AG20443 (cell line): Measurements from ENCODE around the gene KHNYN.
"Not testable (repeated sequence)": the region's sequence is repeated elsewhere in the genome, so short reads cannot be mapped to it uniquely, and the experiment has no call there.

Experiments used
- DNase-seq: peaks from one replicate; pipeline ENCODE4 v3.0.0; 2012; ENCODE audit warnings: low spot score, mixed read lengths

Gene KHNYN

DNA sequence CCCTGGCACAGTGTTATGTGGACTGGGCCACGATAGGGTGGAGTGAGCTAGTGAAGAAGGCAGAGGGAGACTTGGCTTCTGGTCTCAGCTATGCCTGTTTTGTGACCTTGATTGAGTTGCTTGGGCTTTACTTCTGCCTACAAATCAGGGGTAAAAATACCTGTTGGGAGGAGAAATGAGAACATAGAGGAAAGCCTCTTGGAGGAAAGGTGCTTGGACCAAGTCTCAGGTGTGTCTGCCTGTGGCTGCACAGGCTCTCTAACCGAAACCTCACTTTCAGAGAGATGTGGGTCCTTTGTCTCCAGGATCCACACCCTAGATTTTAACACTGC is 7.9 kb downstream of the KHNYN start:
- DNase-seq, result no peak

DNA sequence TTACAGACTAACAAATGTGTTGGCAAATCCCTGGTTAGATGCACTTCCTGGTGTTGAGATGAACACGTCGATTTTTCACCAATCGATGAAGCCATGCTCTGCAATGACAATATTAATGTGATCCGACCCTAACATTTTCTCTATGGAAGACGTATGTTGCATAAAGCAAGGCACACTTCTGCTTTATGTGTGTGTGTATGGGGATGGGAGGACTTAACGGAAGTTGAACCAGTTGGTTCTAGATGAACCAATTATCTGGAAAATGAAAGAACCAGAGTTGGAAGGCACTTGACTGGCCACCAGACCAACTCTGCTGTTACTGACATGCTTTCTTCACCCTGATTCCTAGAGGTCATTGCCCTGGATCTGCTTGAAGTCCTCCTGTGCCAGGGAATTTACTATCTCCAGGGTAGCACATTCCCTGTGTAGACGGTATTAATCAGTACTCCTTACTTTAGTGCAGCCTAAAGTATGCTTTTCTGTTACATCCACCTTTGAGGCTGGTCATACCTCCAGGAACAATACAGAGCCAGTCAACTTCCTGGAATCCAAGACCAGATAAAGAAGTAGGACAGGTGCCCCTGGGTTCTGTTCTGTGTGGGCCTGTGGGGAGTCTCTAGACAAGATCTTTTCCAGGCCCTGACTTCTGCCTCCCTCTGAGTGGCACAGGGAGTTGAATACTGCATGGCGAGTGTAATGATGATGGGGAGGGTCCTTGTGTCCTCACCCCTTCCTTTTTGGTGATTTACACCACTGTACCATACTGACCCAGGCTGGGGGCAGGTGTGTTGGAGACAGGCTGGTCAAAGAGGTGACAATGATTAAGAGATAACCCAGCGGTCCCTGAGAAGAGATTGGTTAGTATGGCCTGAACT is 8.7 kb downstream of the KHNYN start:
- no peak for DNase-seq

DNA sequence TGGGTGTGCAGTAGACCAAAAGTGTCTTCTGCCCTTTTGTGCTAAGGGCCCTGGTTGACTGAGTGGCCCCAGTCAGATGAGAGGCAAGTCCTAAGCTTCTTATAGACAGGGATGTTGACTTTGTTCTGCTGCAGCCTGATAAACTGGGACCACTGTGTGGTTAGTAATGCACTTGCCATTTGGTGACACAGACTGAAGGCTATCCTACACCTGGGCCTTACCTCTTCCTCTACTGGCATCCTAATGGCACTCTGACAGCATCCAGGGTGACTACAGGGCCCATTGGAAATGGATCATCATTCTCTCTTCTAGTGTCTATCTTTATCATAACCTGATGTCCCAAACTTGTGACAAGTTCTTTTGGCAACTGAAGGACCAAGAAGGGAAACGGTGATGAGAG is 9.5 kb downstream of the KHNYN start:
- DNase-seq, result no peak

- DNase-seq, result no peak
Measured at GRCh38 chr14:24439830-24440605, 10.3 kb downstream of the KHNYN start.

GRCh38 chr14:24440606-24441399 is 11.0 kb downstream of the KHNYN start:
- no peak for DNase-seq

DNA sequence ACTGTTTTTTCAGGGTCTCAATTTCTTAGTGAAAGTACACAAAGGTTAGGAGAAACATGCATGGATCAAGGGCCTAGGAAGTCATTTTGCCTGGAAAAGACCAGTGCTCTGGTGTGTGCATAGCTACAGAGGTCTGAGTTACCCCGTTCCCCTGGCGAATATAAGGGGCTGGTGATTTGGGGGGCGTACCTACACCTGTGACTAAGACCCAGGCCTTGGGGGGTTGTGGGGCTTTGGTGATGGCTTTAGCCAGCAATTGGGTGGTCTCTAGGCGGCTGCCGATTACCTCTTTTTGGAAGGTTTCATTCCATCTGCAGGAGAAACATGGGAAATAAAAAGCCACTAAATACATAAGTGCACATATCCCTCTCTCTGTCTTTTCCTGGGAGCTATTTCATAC is 11.7 kb downstream of the KHNYN start:
- DNase-seq, result no peak

GRCh38 chr14:24441904-24442239 is 12.1 kb downstream of the KHNYN start:
- no peak for DNase-seq

DNA sequence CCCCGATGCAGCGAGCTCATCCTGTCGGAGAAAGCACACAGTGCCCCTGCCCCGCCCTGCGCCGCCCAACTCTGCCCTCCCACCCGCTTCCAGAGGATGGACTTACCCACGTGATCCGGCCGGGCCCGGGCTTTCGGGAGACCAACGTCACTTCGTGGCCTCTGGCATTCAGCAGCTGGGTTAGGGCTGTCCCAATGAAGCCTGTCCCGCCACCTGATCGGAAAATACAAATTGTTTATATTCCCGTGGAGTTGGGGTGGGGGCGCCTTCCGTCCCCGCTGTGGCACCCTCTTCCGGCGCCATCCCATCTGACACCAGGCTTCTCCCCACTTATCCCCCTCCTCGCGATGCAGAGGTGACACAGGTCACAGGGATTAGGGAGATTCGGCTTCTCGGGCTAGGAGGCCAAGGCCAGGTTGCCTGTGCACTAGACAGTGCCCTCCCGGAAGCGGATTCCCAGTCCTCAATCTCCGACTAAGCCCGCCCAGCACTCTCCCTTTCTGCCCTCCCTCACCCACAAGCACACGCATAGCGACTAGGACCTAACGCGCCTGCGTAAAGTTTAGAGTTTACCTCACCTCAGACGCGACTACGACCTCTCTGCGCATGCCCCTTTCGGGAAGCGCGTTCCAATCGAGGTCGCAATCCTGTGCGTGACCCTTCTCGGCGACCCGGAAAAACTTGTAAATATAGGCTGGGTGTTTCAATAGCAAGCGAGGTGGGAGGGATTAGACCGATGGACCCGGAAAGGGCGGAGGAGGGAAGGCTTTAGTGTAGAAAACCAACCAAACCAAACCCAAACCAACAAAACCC is 12.7 kb downstream of the KHNYN start, which contains the start of gene SDR39U1:
Gene SDR39U1 (minus strand): TSS at position 537 of the 813 bp plus-strand sequence. CDS start 7 bp downstream, at position 530.
- peak; percentile 97 for DNase-seq

DNA sequence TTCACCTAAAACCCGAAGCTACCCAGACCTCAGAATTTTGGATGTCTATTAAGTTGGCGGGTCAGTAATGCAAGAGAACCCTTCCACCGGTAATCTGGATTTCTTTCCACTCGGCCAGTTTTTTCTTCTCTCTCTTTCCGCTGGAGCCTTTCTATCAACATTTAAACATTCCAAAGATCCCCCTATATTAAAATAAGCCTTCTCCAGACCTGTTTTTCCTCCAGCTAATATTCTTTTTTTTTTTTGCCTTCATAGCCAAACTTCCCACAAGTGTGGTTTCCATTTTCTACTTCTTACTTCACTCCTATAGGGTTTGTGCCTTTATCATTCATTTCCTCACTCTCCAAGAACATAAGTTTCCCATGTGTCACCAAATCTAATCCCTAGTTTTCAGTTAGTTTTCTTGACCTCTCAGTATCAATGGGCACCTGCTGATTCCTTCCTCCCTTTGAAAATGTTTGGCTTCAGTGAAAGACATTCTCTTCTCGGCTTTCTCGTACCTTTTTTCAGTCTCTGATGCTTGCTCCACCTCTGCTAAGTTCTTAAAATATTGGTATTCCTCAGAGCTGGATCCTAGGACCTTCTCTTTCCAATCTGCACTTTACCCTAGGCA is 13.4 kb downstream of the KHNYN start:
- DNase-seq, result no peak

DNA sequence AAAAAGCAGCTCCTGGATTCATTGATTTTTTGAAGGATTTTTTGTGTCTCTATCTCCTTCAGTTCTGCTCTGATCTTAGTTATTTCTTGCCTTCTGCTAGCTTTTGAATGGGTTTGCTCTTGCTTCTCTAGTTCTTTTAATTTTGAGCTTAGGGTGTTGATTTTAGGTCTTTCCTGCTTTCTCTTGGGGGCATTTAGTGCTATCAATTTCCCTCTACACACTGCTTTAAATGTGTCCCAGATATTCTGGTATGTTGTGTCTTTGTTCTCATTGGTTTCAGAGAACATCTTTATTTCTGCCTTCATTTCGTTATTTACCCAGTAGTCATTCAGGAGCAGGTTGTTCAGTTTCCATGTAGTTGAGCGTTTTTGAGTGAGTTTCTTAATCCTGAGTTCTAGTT is 21.1 kb downstream of the KHNYN start:
- not testable (repeated sequence) for DNase-seq

DNA sequence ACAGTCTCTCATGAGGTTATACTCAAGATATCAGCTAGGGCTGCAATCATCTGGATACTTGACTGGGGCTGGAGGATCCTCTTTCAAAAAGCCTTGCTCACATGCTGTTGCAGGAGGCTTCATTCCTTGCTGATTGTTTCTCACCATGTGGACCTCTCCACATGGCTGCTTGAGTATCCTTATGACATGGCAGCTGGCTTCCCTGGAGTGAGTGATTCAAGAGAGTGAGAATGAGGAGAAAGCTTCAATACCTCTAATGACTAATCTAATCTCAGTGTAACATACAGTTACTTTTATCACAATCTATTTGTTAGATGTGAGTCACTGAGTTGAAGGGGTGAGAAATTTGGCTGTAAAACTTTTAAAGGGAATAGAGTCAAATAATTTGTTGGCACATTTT is 27.2 kb downstream of the KHNYN start:
- DNase-seq, result no peak

GRCh38 chr14:24458736-24459135 is 29.0 kb downstream of the KHNYN start:
- no peak for DNase-seq

- DNase-seq, result no peak
Measured at GRCh38 chr14:24459331-24459730, 29.6 kb downstream of the KHNYN start.

DNA sequence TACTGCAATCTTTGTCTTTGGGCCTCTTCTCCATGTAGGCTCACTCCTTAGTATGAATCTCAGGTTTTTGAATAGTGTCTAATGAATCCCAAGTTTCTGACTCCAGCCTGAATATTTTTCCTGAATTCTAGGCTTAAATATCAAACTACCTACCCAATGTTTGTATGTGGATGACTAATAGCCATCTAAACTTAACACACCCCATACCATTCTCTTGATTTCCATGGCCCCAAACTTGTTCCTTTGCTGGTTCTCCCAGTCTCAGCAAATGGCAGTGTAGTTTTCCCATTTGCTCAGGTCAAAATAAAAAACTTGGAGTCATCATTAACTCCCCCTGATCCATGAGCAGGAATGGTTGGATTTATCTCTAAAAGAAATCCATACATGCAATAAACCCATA is 31.6 kb downstream of the KHNYN start:
- no peak for DNase-seq

DNA sequence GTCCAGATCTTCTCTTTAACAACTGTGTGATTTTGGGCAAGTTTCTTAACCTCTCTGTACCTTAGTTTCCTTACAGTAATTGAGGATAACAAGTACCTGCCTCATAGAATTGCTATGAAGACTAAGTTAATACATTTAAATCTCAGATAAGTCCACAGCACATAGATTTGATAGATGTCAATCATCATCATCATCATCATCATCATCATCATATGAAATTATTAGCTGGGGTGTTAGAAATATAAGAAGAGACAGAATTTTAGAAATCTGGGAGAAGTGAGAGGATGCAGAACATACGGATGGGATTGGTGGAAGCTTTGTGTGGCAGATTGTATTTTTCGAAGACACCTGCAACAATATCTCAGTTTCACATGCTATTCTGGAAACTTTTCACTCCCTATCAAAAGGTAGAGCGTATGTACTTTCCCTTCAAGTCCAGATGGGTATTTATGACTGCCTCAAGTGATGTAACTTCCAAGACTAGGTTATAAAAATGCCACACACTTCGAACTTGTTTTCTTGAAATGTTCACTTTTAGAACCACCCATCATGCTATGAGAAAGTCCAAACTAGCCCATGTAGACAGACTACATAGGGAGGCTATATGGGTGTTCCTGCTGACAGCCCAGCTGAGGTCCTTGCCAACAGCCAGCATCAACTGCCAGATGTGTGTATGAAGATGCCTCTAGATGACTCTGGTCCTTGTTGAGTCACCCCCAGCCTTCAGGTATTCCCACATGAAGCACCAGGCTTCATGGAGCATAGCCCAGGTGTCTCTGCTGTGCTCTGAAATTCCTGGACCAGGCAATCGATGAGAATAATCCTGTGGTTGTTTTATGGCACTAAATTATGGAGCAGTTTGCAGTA is 33.5 kb downstream of the KHNYN start:
- no peak for DNase-seq

DNA sequence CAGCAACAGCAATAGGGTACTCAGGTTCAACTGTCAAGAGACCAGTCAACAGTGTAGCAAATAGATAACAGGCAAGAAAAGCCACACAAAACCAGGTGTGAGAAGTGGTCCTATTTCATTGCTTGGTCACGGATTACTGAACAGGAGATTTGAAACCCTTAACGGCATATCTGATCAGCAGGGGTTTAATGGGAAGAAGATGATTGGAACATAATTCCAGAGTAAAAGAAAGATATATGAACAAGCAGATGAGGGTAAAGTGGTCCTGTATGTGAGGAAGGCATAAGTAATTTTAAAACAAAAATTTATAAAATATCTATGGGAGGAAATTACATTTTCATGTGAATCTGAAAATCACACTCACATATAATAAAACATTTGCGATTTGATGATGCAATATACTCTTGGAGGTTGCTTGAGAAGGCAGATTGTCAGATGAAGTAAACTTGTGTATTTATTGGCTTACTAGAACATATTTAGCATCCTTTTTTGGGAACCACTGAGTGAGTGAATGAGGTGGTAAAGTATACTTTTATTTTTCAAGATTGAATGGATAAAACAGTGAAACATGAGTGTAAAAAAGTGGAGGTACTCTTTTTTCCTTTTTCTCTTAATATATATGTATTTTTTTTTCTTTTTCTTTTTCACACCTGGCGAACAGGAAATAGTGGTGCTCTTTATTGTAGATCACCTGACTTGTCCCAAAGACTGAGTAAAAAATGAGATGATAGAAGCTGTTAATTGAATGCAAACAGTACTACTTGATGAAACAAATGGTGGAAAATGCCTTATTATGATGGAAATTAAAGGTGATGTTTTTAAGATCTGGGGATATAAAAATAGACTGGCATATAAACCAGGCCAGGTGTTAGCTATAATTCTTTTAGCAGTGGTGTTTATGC is 34.4 kb downstream of the KHNYN start:
- DNase-seq, result no peak

DNA sequence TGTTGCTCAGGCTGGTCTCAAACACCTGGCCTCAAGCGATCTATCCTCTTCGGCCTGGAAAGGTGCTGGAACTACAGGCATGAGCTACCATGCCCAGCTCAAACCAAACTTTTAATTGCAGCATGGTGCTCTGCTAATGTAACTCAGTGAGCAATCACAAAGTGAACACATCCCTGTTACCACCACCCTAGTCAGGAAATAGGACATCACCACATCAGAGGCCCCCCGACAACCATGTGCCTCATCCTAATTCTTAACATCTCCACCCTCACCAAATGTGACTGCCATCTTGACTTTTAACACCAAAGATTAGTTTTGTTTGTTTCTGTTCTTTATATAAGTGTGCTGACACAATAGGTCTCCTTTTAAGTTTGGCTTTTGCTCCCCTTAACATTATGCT is 35.6 kb downstream of the KHNYN start:
- no peak for DNase-seq

DNA sequence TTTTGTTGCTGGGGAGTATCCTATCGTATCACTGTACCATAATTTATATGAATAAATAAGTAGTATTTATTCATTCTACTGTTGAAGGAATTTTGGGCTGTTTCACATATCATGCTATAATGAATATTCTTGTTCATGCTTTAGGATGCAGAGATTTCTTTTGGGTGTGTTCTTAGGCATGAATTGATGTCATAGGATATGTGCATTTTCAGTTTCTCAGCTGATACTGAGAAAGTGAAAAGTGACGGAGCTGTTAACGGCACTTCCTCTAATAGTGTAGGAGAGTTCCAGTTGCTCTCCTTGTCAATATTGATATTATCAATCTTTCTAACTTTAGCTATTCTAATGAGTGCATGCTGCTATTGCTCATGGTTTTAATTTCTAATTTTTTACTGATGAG is 36.1 kb downstream of the KHNYN start:
- no peak for DNase-seq

DNA sequence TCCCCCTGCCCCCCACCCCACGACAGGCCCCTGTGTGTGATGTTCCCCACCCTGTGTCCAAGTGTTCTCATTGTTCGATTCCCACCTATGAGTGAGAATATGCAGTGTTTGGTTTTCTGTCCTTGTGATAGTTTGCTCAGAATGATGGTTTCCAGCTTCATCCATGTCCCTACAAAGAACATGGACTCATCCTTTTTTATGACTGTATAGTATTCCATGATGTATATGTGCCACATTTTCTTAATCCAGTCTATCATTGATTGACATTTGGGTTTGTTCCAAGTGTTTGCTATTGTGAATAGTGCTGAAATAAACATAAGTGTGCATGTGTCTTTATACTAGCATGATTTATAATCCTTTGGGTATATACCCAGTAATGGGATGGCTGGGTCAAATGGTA is 40.7 kb downstream of the KHNYN start:
- not testable (repeated sequence) for DNase-seq
